GM19397 (cell line): ENCODE data around the gene PTPRT.

Source experiments
- ATAC-seq: cut with Tn5 transposase; IDR thresholded peaks from one replicate; pipeline ENCODE4 v1.9.1; 2021; ENCODE audit warnings: mild to moderate bottlenecking, moderate library complexity; ENCODE audit not compliant: unreplicated experiment

The PTPRT gene

GRCh38 chr20:42576167-42576566, 613.5 kb downstream of the PTPRT start:
- no peak for ATAC-seq

- no peak for ATAC-seq
These were observed 617.2 kb downstream of the PTPRT start for GRCh38 chr20:42572320-42573016.

- ATAC-seq: no peak
These were observed 622.3 kb downstream of the PTPRT start for GRCh38 chr20:42567409-42567808.

- no peak for ATAC-seq
These were observed 624.3 kb downstream of the PTPRT start for GRCh38 chr20:42565235-42565995.

GRCh38 chr20:42559665-42560064, 630.0 kb downstream of the PTPRT start:
- ATAC-seq: no peak

GRCh38 chr20:42556575-42556974, 633.1 kb downstream of the PTPRT start:
- no peak for ATAC-seq

GRCh38 chr20:42553374-42553773, 636.3 kb downstream of the PTPRT start:
- ATAC-seq: no peak

- ATAC-seq: no peak
These were observed 640.2 kb downstream of the PTPRT start for GRCh38 chr20:42549496-42549895.

- no peak for ATAC-seq
These were observed 644.8 kb downstream of the PTPRT start for GRCh38 chr20:42544926-42545325.

GRCh38 chr20:42532831-42533230, 656.9 kb downstream of the PTPRT start:
- ATAC-seq: no peak

GRCh38 chr20:42531508-42531961, 658.2 kb downstream of the PTPRT start:
- ATAC-seq: no peak

GRCh38 chr20:42530855-42531448, 658.8 kb downstream of the PTPRT start:
- ATAC-seq: no peak

- no peak for ATAC-seq
These were observed 659.5 kb downstream of the PTPRT start for GRCh38 chr20:42530191-42530590.

GRCh38 chr20:42524058-42524457, 665.6 kb downstream of the PTPRT start:
- no peak for ATAC-seq

GRCh38 chr20:42516692-42517091, 673.0 kb downstream of the PTPRT start:
- no peak for ATAC-seq

- ATAC-seq: no peak
These were observed 679.0 kb downstream of the PTPRT start for GRCh38 chr20:42510686-42511085.

- no peak for ATAC-seq
These were observed 681.8 kb downstream of the PTPRT start for GRCh38 chr20:42507874-42508273.

GRCh38 chr20:42506397-42506796, 683.3 kb downstream of the PTPRT start:
- ATAC-seq: no peak

- ATAC-seq: no peak
These were observed 687.1 kb downstream of the PTPRT start for GRCh38 chr20:42502591-42502990.

- ATAC-seq: no peak
These were observed 693.1 kb downstream of the PTPRT start for GRCh38 chr20:42496595-42496994.

GRCh38 chr20:42494290-42494689, 695.4 kb downstream of the PTPRT start:
- ATAC-seq: no peak

- no peak for ATAC-seq
These were observed 696.7 kb downstream of the PTPRT start for GRCh38 chr20:42493001-42493400.
